DOHH2 (cell line): ENCODE measurements around the gene SLC16A10.

Source experiments
- H3F3A ChIP-seq: fragments of 200-600 bp; sonication (generic), shearing (Covaris generic); 2 replicates; pipeline ENCODE4 v1.6.0; 2016; ENCODE audit warnings: antibody characterized with exemption, mild to moderate bottlenecking; ENCODE audit not compliant: control insufficient read depth, insufficient read depth
- H3K27ac ChIP-seq: fragments of 200-600 bp; sonication (generic); 2 replicates; pipeline ENCODE4 v1.5.1; 2014; ENCODE audit warnings: low read depth, mild to moderate bottlenecking, low read length, moderate library complexity
- H3K27me3 ChIP-seq: fragments of 200-600 bp; sonication (generic); 2 replicates; pipeline ENCODE4 v1.6.1; 2014; ENCODE audit warnings: mild to moderate bottlenecking, low read length, mixed read lengths; ENCODE audit not compliant: control insufficient read depth
- H3K36me3 ChIP-seq: fragments of 200-600 bp; sonication (generic); 2 replicates; pipeline ENCODE4 v1.6.1; 2014; ENCODE audit warnings: mild to moderate bottlenecking, low read length, moderate library complexity, mixed read lengths; ENCODE audit not compliant: control insufficient read depth
- H3K4me1 ChIP-seq: fragments of 200-600 bp; sonication (generic); 2 replicates; pipeline ENCODE4 v1.6.1; 2014; ENCODE audit warnings: mild to moderate bottlenecking, low read length, mixed read lengths; ENCODE audit not compliant: control insufficient read depth
- H3K4me2 ChIP-seq: fragments of 200-600 bp; sonication (generic); 2 replicates; pipeline ENCODE4 v1.6.0; 2014; ENCODE audit warnings: mild to moderate bottlenecking, low read length, moderate library complexity
- H3K4me3 ChIP-seq: fragments of 200-600 bp; sonication (generic); 2 replicates; pipeline ENCODE4 v1.5.1; 2014; ENCODE audit warnings: mild to moderate bottlenecking, low read length, mixed read lengths
- H3K79me2 ChIP-seq: fragments of 200-600 bp; sonication (generic); 2 replicates; pipeline ENCODE4 v1.6.1; 2014; ENCODE audit warnings: mild to moderate bottlenecking, low read length, mixed read lengths; ENCODE audit not compliant: control insufficient read depth
- H3K9me2 ChIP-seq: fragments of 200-600 bp; sonication (generic); replicated peaks from 2 replicates; pipeline ENCODE4 v1.6.1; 2014; ENCODE audit warnings: mild to moderate bottlenecking, low read length, mixed read lengths; ENCODE audit not compliant: control insufficient read depth
- H3K9me3 ChIP-seq: fragments of 200-600 bp; sonication (generic); 2 replicates; pipeline ENCODE4 v1.6.1; 2014; ENCODE audit warnings: antibody characterized with exemption, low read length, mixed read lengths; ENCODE audit not compliant: control insufficient read depth, insufficient read depth
- H4K20me1 ChIP-seq: fragments of 200-600 bp; sonication (generic); 2 replicates; pipeline ENCODE4 v1.6.0; 2014; ENCODE audit warnings: low read depth, mild to moderate bottlenecking, antibody characterized with exemption, low read length, moderate library complexity; ENCODE audit not compliant: control insufficient read depth, insufficient read depth
- CTCF ChIP-seq: fragments of 200-600 bp; sonication (generic); IDR thresholded peaks from one replicate; pipeline ENCODE4 v1.5.1; 2014; ENCODE audit warnings: antibody characterized with exemption, mild to moderate bottlenecking, low read depth, low read length; ENCODE audit not compliant: poor library complexity, severe bottlenecking
- EZH2phosphoT487 ChIP-seq: fragments of 200-600 bp; sonication (generic); IDR thresholded peaks from 2 replicates; pipeline ENCODE4 v1.6.1; 2017; ENCODE audit warnings: borderline replicate concordance, mild to moderate bottlenecking, antibody characterized with exemption, low read length, moderate library complexity, mixed read lengths

Gene SLC16A10

GRCh38 chr6:111114482-111114881, 27.2 kb downstream of the SLC16A10 start:
- H3K79me2 ChIP-seq, result no peaks in the 10 kb centered on the region
- no peaks in the 10 kb centered on the region; the same call in 1 of the 2 replicates for H3K4me1 ChIP-seq
- 0 out of 2 replicates have a peak, but pooled peaks cover 6% of the 10 kb centered on the region for H3K27me3 ChIP-seq
- no peak overlapping the region for H3K27ac ChIP-seq
- H3F3A ChIP-seq, result no peaks in the 10 kb centered on the region
- TF ChIP-seq CTCF (no peak), EZH2phosphoT487 (no peak)
- no peaks in the 10 kb centered on the region for H3K36me3 ChIP-seq
- H3K4me3 ChIP-seq, result no peak overlapping the region
- no peaks in the 10 kb centered on the region for H4K20me1 ChIP-seq
- H3K9me2 ChIP-seq, result no peaks in the 10 kb centered on the region
- no peaks in the 10 kb centered on the region for H3K9me3 ChIP-seq
- H3K4me2 ChIP-seq, result no peak overlapping the region

GRCh38 chr6:111118826-111119225, 31.5 kb downstream of the SLC16A10 start:
- TF ChIP-seq CTCF (no peak), EZH2phosphoT487 (no peak)
- Histone ChIP-seq H3F3A (no peaks in the 10 kb centered on the region), H3K4me2 (no peak overlapping the region), H3K27ac (no peak overlapping the region), H3K4me1 (no peaks in the 10 kb centered on the region), H3K4me3 (no peak overlapping the region), H3K36me3 (no peaks in the 10 kb centered on the region), H3K9me3 (no peaks in the 10 kb centered on the region), H3K79me2 (no peaks in the 10 kb centered on the region), H4K20me1 (no peaks in the 10 kb centered on the region), H3K9me2 (no peaks in the 10 kb centered on the region), H3K27me3 (no peaks in the 10 kb centered on the region)

- Histone ChIP-seq H3K9me2 (no peaks in the 10 kb centered on the region), H3K9me3 (no peaks in the 10 kb centered on the region), H3K4me3 (no peak overlapping the region), H3K27ac (no peak overlapping the region), H3K4me2 (no peak overlapping the region), H3K27me3 (no peaks in the 10 kb centered on the region), H4K20me1 (no peaks in the 10 kb centered on the region), H3K36me3 (no peaks in the 10 kb centered on the region), H3K79me2 (no peaks in the 10 kb centered on the region), H3F3A (no peaks in the 10 kb centered on the region), H3K4me1 (no peaks in the 10 kb centered on the region)
- TF ChIP-seq EZH2phosphoT487, result no peak
Observed at GRCh38 chr6:111119571-111120329, 32.4 kb downstream of the SLC16A10 start.

- Histone ChIP-seq H3K27ac (no peak overlapping the region), H3K27me3 (no peaks in the 10 kb centered on the region), H3K9me3 (no peaks in the 10 kb centered on the region), H3K4me1 (no peaks in the 10 kb centered on the region), H3F3A (no peaks in the 10 kb centered on the region), H3K36me3 (no peaks in the 10 kb centered on the region), H3K4me2 (no peak overlapping the region), H3K4me3 (no peak overlapping the region), H3K79me2 (no peaks in the 10 kb centered on the region), H4K20me1 (no peaks in the 10 kb centered on the region), H3K9me2 (no peaks in the 10 kb centered on the region)
- TF ChIP-seq EZH2phosphoT487 (no peak), CTCF (no peak)
Observed at GRCh38 chr6:111121789-111122350, 34.6 kb downstream of the SLC16A10 start.
